Prostate gland (tissue), 2 donors: Measurements from ENCODE around the gene SERPINB12.

Experiments used
- POLR2A ChIP-seq: fragments of 450-650 bp; IDR thresholded peaks from one replicate; pipeline ENCODE4 v1.6.1; 2016; ENCODE audit warnings: antibody characterized with exemption, mild to moderate bottlenecking
- TF ChIP-seq, protein P1 (sequence below), 4 experiments: fragments of 200-600 bp in 2 of 4; fragments of 450-650 bp in 2 of 4; sonication (generic) in 2 of 4; IDR thresholded peaks; 1 replicate in 3 of 4; 2 replicates in 1 of 4; pipeline ENCODE4 v1.5.1; 2016 to 2019; ENCODE audit warnings: antibody characterized with exemption in 4 of 4, mild to moderate bottlenecking in 2 of 4, moderate library complexity in 2 of 4

DNA sequence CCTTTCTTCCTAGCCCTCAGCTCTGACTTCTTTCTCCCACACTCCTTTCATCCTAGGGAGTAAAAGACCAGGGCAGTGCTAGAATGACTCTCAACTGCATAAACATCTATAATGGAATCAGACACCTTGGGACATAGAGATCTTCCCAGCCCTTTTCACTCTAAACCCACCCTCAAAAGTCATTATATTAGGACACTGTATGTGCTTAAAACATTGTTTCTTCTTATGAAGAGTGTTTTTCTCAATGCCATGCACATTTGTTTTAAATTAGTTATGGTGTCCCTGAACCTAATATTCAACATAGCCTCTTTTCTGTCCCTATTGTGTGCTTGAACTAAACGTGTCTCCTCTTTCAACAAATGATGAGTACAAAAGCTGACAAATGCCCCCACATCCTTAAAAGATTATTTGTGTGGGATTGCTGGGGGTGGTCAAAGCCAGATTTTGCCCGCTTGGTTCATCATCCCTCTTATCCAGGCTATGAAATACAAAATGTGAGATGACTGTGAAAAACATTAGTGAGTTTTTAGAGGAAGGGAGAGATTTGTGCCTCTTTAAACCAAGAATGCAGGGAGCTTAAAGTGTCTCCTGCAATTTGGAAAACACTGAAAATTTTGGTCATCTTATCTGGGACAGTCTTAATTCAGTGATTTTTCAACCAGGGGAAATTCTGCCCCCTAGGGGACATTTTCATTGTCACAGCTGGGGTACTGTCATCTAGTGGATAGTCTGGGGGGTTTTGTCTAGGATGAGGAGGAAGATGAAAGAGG lies 36.4 kb upstream of the SERPINB12 start:
- TF ChIP-seq, protein P1, sequence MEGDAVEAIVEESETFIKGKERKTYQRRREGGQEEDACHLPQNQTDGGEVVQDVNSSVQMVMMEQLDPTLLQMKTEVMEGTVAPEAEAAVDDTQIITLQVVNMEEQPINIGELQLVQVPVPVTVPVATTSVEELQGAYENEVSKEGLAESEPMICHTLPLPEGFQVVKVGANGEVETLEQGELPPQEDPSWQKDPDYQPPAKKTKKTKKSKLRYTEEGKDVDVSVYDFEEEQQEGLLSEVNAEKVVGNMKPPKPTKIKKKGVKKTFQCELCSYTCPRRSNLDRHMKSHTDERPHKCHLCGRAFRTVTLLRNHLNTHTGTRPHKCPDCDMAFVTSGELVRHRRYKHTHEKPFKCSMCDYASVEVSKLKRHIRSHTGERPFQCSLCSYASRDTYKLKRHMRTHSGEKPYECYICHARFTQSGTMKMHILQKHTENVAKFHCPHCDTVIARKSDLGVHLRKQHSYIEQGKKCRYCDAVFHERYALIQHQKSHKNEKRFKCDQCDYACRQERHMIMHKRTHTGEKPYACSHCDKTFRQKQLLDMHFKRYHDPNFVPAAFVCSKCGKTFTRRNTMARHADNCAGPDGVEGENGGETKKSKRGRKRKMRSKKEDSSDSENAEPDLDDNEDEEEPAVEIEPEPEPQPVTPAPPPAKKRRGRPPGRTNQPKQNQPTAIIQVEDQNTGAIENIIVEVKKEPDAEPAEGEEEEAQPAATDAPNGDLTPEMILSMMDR (IDR thresholded peaks at IDR 0.05): peak in 2 of 4 experiments; percentile 23 to 43
- TF ChIP-seq POLR2A: no peak
